ENCODE results near the gene NCAM2.

GRCh38 chr21:20949884-20950283 is 48.3 kb upstream of the NCAM2 start:
- TF ChIP-seq CTCF (IDR thresholded peaks at IDR 0.05) = no peak
- no peak for TF ChIP-seq EP300 (IDR thresholded peaks at IDR 0.05; ENCODE audit: low read depth)
- no peak for TF ChIP-seq POLR2AphosphoS5 (IDR thresholded peaks at IDR 0.05)
- no peak for TF ChIP-seq POLR2A (IDR thresholded peaks at IDR 0.05)
